ENCODE data around the gene PTPN3.

The PTPN3 gene

DNA sequence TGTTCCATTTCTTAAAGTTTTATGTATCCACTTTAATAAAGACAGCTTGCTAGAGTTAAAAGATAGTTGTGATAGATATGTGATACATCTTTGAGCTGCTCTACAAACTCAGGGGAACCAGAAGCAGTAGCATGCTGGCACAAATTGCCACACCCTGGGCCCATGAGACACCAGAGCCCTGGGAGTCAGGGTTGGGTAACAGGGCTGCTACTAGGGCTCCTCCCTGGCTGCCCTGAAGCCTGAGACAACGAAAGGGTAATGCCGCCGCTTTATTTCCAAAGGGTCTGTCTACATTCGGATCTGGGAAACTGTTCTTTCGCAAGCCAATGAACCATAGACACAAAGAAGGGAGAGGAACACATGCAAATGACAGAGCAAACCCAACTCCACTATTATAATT lies 29.2 kb downstream of the PTPN3 start:
- in situ Hi-C loops (cut with HindIII; ENCODE audit: low pct_unique_long_range_greater_than_20kb, low sequenced_read_pairs), result no loop called here
- TF ChIP-seq JUND (IDR thresholded peaks at IDR 0.05; ENCODE audit: low read depth), result no peak
- DNase-seq (ENCODE audit: low read depth in 1 of 2, low spot score in 1 of 2), result no peak

DNA sequence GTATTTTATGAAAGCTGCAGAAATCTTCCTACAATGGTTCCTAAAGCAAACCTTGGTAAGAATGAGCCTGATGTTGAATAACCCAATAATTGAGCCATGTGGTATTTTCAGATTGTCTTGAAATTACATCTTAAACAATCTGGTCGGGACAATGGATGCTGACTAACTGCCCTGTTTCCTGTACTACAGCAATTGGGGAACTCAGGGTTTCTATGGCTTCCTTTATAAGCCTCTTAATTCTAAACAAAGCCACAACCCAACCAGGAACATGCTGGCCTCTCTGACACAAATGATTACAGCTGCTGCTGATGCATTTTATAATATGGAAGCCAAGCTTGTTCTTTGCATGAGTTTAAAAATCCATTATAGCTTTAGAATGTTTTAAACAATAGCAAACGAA lies 30.2 kb downstream of the PTPN3 start:
- in situ Hi-C loops (cut with HindIII; ENCODE audit: low pct_unique_long_range_greater_than_20kb, low sequenced_read_pairs), result no loop called here
- no peak for TF ChIP-seq JUND (IDR thresholded peaks at IDR 0.05; ENCODE audit: low read depth)
- no peak for DNase-seq (ENCODE audit: low read depth in 1 of 2, low spot score in 1 of 2)

DNA sequence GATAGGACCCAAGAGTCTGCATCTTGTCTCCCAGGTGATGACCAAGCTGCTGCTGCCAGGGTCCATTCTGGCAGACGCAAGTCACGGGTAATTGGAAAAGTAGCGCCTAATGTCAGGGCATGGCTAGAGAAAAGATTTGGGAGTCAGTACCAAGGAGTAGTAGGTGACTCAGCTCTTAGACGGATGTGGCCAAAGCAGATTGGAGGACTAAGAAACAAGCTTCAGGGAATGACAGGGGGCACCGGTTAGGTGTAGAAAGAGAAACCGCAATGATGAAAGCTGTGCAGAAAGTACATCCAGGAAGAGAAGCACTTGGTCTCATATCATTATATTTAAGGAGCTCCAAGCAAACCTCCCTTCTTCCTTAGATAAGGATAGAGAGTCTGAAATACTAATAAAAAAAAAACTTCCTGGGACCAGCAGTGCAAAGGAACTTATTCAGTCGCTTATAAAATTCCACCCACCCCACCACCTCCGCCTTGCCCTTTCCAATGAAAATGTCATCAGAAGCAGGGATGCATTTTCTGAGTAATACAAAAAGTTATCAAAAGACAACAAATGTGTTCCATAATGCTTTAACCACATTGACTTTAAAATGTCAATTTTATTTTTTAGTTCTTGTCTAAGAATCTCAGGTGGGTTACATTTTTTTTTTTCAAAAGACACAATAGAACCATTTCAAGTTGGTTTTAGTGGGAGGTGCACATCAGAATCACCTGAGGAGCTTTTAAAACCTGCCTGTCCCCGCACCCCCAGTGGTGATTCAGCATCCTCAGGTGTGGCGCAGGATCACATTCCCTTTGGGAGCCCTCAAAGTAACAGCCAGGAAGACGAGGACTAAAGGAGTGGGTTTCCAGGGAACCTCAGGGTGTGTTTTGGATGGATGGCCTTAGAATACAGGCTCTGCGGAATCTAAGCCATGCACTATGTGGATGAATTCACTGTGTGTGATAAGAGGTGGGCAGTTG lies 31.2 kb downstream of the PTPN3 start:
- in situ Hi-C loops (cut with HindIII; ENCODE audit: low pct_unique_long_range_greater_than_20kb, low sequenced_read_pairs), result no loop called here
- no peak for DNase-seq (ENCODE audit: low read depth in 1 of 2, low spot score in 1 of 2)
- TF ChIP-seq JUND (IDR thresholded peaks at IDR 0.05; ENCODE audit: low read depth), result no peak

DNA sequence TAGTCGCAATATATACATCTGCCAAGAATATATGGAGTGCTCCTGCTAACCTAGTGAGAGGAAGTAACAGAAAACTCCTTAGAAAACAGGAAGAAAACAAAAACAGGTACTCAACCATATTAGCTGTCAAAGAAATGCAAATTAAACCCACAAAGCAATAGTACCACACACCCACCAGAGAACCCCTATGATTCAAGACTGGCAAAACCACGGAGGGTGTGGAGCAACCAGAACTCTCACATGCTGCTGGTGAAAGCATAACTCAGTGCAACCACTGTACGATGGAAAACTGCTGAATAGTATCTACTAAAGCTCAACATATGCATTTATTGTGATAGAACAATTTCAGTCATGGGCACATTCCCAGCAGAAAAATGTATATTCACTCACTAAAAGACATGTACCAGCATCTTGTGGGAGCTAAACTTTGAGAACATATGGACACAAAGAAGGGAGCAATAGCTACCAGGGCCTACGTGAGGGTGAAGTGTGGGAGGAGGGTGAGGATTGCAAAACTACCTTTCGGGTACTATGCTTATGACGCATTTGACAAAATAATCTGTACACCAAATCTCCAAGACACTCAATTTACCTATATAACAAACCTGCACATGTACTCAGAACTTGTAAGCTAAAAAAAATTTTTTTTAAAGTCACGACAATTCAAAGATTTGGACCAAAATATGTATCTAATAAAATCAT lies 34.0 kb downstream of the PTPN3 start:
- in situ Hi-C loops (cut with HindIII; ENCODE audit: low pct_unique_long_range_greater_than_20kb, low sequenced_read_pairs), result no loop called here
- DNase-seq (ENCODE audit: low read depth in 1 of 2, low spot score in 1 of 2), result no peak
- no peak for TF ChIP-seq JUND (IDR thresholded peaks at IDR 0.05; ENCODE audit: low read depth)

DNA sequence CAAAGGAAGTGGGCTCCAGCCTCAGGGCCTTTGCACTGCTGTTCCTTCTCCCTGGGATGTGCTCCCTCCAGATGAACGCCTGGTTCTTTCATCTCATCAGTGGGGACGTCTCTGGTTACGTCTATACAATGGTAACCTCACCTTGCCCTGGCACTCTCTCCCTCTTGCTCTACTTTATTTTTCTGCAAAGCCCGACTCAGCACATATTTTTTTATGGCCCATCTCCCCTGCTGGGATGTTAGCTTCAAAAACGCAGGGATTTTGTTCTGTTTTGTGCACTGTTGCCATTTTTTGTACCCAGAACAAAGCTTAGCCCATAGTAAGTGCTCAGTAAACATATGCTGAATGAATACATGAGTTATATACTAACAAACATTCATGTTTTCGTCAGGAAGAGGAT lies 37.5 kb downstream of the PTPN3 start:
- no peak for TF ChIP-seq JUND (IDR thresholded peaks at IDR 0.05; ENCODE audit: low read depth)
- DNase-seq (ENCODE audit: low read depth in 1 of 2, low spot score in 1 of 2), result no peak
- in situ Hi-C loops (cut with HindIII; ENCODE audit: low pct_unique_long_range_greater_than_20kb, low sequenced_read_pairs), result no loop called here

DNA sequence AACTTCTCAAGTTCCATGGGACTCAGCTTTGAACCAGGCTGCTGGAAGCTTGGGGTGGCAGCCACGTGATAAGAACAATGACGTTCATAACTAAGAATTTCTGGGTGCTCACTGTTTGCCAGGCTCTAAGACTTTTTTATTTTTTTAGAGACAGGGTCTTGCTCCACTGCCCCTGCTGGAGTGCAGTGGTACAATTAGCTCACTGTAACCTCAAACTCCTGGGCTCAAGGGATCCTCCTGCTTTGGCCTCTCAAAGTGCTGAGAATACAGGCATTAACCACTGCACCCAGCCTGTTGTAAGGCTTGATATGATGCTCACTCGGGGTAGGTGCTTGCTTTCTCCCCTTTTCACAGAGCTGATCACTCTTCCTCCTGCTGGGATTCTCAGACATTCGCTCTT lies 38.7 kb downstream of the PTPN3 start:
- no peak for DNase-seq (ENCODE audit: low read depth in 1 of 2, low spot score in 1 of 2)
- in situ Hi-C loops (cut with HindIII; ENCODE audit: low pct_unique_long_range_greater_than_20kb, low sequenced_read_pairs), result no loop called here
- no peak for TF ChIP-seq JUND (IDR thresholded peaks at IDR 0.05; ENCODE audit: low read depth)

DNA sequence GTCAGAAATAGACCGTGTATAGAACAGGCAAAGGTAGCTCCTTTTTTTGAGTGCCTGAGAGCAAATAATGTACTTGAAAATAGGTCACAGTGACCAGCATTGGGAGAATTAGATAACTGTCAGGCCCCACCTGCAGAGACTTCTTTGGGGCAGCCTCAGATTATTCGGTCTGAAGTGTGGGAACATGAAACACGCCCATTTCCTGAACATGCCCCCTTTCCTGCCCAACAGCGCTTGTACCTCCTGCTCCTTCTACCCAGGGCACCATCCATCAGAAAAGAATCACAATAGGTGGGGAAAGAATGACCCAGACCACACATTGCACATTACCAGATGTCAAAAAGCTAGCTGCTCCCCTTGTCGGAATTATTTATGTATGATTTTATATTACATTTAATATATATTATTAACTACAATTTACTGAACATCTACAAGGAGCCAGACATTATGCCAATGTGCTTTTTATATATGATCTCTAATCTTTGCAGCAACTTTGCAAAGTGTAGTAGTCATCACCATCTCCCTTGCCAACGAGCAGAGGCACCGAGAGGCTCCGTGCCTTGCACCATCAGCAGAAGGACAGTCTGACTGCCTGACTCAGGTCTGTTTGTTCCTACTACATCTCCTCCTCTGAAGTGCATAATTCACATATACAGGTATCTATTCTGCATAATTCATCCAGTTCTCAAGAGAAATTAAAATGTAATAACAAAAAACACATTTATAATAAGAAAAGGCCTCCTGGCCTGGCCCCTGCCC lies 39.5 kb downstream of the PTPN3 start:
- no peak for DNase-seq (ENCODE audit: low read depth in 1 of 2, low spot score in 1 of 2)
- in situ Hi-C loops (cut with HindIII; ENCODE audit: low pct_unique_long_range_greater_than_20kb, low sequenced_read_pairs), result no loop called here
- no peak for TF ChIP-seq JUND (IDR thresholded peaks at IDR 0.05; ENCODE audit: low read depth)

DNA sequence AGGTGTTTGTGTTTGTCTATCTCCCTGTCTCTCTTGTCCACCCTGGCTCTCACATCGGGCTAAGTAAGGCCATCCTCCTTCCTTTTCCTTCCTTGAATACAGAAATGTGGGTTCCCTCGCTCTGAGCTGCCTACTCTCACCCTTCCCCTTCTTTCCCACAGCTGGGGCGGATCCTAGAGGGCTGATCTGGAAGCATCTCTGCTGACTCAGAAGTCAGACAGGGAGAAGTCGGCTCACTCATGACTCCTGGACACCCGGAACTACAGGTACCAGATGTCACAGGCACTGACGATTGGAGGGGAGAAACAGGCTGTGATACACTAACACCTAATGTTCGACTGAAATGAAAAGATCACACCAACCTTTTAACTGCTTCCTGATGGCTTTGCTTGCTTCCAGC lies 41.3 kb downstream of the PTPN3 start:
- in situ Hi-C loops (cut with HindIII; ENCODE audit: low pct_unique_long_range_greater_than_20kb, low sequenced_read_pairs), result no loop called here
- no peak for DNase-seq (ENCODE audit: low read depth in 1 of 2, low spot score in 1 of 2)
- TF ChIP-seq JUND (IDR thresholded peaks at IDR 0.05; ENCODE audit: low read depth), result no peak

DNA sequence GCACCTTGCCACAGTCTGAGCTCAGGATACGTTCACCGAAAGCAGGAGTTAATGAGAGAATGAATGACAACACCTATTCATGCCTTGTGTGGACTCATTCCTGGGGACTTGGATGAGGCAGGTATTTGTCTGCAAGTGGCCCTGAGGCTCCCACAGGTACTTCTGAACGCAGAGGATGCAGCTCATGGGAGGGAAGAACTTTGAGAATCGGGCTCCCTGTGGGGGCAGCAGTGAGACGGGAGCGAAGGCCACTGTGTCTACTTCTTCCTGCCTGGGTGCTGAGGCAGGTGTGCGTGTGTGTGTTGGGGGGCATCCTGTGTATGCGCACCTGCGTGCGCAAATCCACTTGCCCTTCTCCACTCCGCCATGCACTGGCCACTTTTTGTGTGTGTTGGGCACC lies 42.2 kb downstream of the PTPN3 start:
- in situ Hi-C loops (cut with HindIII; ENCODE audit: low pct_unique_long_range_greater_than_20kb, low sequenced_read_pairs), result no loop called here
- no peak for TF ChIP-seq JUND (IDR thresholded peaks at IDR 0.05; ENCODE audit: low read depth)
- no peak for DNase-seq (ENCODE audit: low read depth in 1 of 2, low spot score in 1 of 2)

DNA sequence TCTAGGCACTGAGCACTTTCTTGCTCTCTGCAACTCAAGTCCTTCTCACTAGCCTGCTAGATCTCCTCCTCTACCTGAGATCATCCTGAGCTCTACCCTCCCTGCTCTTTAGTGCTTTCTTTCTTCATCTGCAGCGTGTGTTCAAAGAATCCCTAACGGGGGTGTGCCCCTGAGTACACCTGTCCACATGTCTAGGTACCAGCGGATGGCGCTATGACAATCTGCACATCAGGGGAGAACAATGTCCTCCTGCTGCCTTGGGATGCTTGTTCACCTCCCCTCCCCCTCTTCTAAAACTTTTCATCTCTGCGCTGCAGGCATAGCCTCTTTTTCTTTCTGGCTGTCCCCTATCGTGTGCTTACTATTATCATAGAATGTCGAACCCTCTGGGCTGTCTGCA lies 42.7 kb downstream of the PTPN3 start:
- in situ Hi-C loops (cut with HindIII; ENCODE audit: low pct_unique_long_range_greater_than_20kb, low sequenced_read_pairs), result no loop called here
- TF ChIP-seq JUND (IDR thresholded peaks at IDR 0.05; ENCODE audit: low read depth), result no peak

DNA sequence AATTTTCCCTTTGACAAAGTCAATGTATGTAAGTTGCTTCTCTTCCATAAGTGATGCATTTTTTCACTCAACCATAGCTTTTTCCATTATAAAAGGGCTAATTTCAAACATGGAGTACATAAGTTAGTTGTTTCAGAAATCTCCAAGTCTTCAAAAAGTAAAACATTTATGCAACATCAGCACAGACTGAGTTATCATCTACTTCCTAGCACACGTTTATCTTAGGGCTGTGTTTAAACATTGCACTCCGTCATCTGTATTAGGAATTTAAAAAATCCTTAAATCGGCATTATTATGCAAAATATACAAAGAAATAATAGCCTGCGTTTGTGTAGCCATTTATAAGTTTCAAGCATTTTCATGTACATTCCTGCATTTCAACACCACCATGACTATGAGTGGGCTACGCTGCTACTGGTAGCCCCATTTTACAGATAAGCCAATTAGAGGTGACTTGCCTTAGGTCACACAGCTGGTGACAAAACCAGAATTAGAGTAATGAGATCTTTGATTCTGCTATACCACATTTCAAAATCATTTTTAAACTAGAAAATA lies 43.4 kb downstream of the PTPN3 start:
- no peak for TF ChIP-seq JUND (IDR thresholded peaks at IDR 0.05; ENCODE audit: low read depth)
- in situ Hi-C loops (cut with HindIII; ENCODE audit: low pct_unique_long_range_greater_than_20kb, low sequenced_read_pairs), result no loop called here
- DNase-seq (ENCODE audit: low read depth in 1 of 2, low spot score in 1 of 2), result no peak

More for the DNA sequence above, 42.7 kb downstream of the PTPN3 start:
- DNase-seq (ENCODE audit: low read depth in 1 of 2, low spot score in 1 of 2), result no peak

DNA sequence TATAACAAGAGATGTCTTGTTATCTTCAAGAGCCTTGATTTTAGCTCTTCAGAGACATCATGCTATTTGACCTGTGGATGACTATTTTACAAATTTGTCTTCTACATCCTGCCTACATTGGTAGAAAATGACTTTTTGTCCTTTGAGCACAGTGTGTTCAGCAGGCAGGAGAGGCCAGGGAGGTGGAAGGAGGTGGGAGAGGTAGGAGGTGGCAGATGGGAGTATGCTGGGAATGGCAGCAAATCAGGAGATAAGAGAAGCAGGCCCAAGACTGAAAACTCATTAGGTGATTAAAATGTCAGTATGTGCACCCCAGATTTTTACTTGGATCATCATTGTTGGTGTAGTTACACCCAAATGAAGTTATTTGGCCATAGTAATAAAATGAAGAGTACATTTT lies 44.1 kb downstream of the PTPN3 start:
- no peak for TF ChIP-seq JUND (IDR thresholded peaks at IDR 0.05; ENCODE audit: low read depth)
- in situ Hi-C loops (cut with HindIII; ENCODE audit: low pct_unique_long_range_greater_than_20kb, low sequenced_read_pairs), result no loop called here
- no peak for DNase-seq (ENCODE audit: low read depth in 1 of 2, low spot score in 1 of 2)

All from T47D (cell line).